GM18907 (cell line): ENCODE results near the gene EMILIN3.

Experiments
- ATAC-seq: cut with Tn5 transposase; IDR thresholded peaks from one replicate; pipeline ENCODE4 v1.9.1; 2021; ENCODE audit warnings: mild to moderate bottlenecking, moderate library complexity; ENCODE audit not compliant: unreplicated experiment

The EMILIN3 gene

DNA sequence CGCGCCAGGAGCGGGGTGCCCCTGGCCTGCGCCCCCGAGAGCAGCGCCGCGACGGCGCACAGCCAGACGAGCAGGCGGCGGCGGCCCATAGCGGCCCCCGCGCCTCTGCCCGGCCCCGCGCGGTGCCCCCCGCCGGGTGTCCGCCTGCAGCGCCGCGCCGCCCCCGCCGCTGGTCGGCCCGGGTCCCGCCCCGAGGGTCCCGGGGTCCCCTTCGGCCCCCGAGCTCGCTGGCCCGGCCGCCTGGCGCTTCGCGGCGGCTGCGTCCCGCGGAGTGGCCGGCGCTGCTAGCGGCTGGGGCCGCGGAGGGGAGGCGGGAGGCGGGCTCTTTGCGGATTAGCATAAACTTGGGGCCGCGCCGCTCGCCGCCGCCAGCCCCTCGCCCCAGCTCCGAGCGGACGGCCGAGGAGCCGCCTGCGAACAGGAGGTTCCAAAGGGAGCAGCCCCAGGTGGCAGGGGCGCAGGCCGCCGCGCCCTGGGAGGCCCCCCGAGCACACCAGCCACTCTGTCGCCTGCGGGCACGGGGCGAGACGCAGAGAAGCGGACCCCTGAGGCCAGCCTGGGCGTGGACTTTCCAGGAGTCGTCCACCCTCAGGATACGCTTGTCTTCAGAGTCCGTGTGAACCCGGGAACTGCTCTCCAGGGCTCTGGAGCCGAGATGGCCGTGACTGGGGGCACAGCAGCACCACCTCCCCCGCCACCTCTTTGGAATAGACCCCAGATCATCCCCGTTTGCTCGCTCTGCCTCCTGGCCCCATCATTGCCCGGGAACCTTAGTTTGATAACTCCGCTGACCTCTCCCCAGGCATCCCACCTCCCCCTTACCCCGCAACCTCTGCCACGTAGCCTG is at the start of gene EMILIN3:
Gene EMILIN3, minus strand, starts transcription at position 273 of the 847 bp plus-strand sequence. Its CDS starts 184 bp downstream, at position 89.
- no peak for ATAC-seq

DNA sequence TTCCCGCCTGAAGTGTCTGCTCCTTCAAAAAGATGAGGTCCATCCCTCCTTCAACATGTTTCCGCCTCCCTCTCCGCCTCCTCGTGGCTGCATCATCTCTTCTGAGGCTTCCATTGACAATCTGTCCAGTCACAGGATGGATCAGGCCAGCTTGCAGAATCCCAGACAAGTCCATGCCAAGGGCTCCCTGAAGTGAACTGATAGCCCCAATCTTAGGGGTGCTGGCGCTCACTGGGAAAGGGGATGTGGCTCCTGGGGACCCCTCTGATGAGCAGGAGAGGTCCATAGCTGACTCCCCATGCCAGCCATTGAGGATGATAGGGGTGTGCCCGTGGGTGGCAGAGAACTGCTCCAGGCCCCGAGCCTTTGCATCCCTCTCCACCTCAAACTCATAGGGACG is 48.6 kb upstream of the EMILIN3 start:
- no peak for ATAC-seq

GRCh38 chr20:41413169-41413568 is 46.6 kb upstream of the EMILIN3 start:
- no peak for ATAC-seq

DNA sequence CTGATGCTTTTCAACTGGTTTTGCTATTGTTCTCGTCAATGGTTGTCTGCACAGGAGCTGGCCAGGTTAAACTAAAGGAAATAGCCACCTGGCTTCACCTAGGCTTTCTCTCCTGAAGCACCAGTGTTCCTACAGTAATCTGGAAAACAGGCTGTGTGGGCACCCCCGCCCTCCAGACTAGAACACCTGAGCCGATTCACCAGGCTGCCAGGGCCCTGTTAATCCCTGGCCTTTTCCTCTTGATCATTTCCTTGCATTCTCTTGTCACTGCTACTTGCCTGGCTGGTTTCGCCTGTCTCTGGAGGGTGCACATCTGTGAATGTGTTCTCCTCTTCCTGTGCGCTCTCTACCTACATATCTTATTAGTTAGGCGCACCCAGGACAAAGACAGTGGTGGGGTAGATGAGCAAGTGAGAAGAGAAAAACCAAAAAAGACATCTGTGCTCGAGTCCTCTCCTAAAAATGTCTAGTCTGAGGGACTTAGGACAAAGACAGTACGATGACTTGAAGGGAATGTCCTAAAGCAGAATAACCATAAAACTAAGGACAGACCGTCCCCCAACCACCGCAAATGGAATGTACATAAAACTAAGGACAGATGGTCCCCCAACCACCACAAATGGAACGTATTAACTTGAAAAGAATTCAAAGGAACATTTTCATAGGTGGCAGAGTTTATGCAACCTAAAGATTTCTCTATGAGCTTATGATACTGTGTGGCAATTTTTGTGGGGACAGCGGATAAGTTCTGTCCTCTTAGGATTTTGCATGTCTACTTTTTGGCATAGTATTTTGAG is 45.9 kb upstream of the EMILIN3 start:
- no peak for ATAC-seq

- ATAC-seq = no peak
These were observed 44.8 kb upstream of the EMILIN3 start for GRCh38 chr20:41411391-41411847.

GRCh38 chr20:41408986-41409385 is 42.4 kb upstream of the EMILIN3 start:
- ATAC-seq = no peak

- ATAC-seq = peak; percentile 88
These were observed 41.7 kb upstream of the EMILIN3 start for GRCh38 chr20:41408156-41408794.

DNA sequence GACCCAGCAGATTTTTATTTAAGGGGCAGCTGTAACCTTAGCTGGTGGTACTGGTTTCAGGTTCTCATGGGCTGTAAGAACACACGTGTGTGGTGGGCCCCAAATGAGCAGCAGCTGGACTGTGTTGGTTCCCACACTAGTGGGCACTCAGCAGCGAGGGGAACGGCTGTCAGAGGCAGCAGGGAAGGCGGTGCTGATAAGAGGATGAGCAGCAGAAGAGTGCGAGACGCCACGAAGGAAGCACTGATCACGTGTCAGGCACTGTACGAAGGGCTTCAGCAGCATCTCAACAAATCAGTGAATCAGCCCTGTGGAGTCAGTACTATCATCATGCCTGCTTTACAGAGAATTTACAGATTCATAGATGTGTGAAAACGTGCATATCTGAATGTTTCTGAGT is 41.0 kb upstream of the EMILIN3 start:
- no peak for ATAC-seq

DNA sequence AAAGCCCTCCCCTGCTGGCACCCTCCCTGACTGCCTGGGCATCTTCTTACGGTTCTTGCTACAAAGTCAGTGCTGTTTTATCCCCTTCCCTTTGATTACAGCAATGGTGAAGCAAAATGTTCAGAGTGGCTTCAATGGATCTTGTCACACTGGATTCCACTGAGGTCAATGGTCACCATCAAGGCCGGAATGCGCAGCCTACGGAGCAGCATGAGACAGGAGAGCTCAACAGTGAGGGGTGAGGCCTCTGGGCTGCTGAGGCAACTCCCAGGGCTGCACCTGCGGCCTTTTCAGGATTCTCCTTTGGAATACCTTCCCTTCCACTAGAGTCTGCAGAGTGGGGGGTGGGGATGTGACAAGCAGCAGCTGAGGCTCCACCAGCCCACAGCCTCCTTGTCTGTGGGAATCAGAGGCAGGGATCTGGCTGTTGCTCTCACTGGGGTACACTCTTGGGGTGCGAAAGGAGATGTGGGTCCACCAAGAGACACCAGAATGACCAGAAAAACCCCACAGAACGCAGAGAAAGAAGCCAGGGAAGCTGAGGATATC is 40.4 kb upstream of the EMILIN3 start:
- no peak for ATAC-seq

GRCh38 chr20:41406353-41406752 is 39.7 kb upstream of the EMILIN3 start:
- ATAC-seq = no peak

- no peak for ATAC-seq
These were observed 38.8 kb upstream of the EMILIN3 start for GRCh38 chr20:41405436-41405835.

GRCh38 chr20:41403604-41404003 is 37.0 kb upstream of the EMILIN3 start:
- ATAC-seq = no peak

GRCh38 chr20:41398408-41398807 is 31.8 kb upstream of the EMILIN3 start:
- ATAC-seq = no peak

DNA sequence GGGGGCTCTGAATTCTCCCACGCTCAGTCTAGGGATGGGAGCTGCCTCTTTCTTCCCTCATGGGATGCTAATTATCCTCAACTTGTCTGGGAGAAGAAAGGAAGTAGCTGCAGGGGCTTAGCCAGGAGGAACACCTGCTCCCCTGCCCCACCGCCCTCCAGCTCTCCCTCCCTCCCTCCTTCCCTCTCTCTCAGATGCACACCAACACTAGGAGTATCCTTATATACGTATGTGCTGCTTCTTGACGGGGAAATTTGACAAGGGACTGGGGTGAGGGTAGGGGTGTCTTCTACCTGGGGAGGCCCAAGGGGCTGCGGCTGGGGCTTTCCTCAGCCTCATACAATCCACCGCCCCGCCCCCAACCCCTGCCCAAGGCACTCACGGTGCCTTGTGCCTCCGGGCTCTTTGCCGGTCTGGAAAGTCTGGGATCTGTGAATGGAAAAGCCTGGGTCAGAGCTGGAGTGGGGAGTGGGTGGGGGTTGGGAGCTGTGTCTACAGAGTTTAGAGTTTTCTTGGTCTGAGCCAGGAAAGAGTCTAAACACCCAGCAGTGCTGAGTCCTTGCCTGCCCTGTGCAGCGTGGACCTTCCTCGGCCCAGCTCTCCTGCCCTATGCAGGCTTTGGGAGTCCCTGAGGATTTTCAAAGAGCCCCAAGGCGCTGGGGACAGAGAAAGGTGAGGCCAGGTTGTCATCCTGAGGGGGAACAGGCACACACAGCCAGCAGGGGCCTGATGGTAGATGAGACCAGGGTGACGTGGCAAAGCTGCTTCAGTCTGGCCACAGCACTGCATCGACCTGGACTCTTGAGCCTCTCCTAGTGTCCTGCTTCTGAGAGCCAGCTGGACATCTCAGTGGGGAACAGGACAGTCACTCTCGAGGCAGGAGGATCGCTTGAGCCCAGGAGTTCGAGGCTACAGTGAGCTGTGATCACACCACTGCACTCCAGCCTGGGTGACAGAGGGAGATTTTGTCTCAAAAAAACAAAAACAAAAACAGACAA is 29.3 kb upstream of the EMILIN3 start:
- no peak for ATAC-seq

- ATAC-seq = no peak
These were observed 28.5 kb upstream of the EMILIN3 start for GRCh38 chr20:41394931-41395666.

DNA sequence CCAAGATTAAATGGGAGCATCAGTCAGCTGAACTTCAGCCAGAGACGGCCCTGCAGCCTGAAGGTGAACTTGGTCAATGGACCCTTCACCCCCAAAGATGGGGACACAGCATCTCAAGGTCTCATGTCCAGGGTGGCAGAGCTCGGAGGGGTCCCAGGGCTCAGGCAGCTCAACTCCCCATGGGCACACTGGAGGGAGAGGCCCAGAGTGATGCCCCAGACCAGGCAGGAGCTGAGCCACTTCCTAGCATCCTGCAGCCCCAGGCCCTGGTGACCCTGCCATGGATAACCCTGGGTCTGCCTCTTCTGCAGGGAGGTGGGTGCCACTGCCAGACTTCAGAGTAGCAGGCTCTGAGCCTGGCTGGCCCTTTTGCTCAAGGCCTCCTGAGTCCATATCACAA is 27.5 kb upstream of the EMILIN3 start:
- ATAC-seq = no peak

DNA sequence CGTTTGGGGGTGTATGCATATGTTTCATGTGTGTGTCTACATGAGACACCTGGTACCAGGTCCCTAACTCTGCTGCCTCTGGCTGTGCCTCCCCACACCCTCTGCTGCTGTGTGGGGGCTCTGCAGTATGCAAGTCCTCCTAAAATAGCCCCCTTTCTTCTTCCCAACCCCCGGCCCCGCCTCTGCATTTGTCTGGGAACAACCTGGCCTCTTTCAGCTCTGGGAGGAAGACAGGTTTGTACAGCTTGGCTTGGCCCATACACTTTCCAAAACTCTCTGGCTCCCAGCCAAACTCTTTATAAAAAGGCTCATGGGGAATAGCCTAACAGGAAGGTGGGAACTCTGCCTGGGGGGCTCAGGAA is 27.1 kb upstream of the EMILIN3 start:
- no peak for ATAC-seq

GRCh38 chr20:41392871-41393704 is 26.5 kb upstream of the EMILIN3 start:
- ATAC-seq = no peak
